ENCODE measurements around the gene EPHA3.

EPHA3 gene

GRCh38 chr3:89113344-89113743 is 5.9 kb downstream of the EPHA3 start:
- Histone ChIP-seq H3K4me1 (ENCODE audit: insufficient read depth, low read length, severe bottlenecking) (no peaks in the 10 kb centered on the region), H3K4me2 (ENCODE audit: low read length) (no peak overlapping the region), H4K20me1 (ENCODE audit: insufficient read depth, low read length) (no peaks in the 10 kb centered on the region), H2AFZ (ENCODE audit: low read length) (no peak overlapping the region), H3K9me3 (ENCODE audit: low read length) (no peaks in the 10 kb centered on the region), H3K9ac (ENCODE audit: low read length) (no peak overlapping the region), H3K27ac (ENCODE audit: low read depth, low read length, poor library complexity, severe bottlenecking) (no peak overlapping the region), H3K4me3 (ENCODE audit: low read depth, low read length, poor library complexity, severe bottlenecking) (no peak overlapping the region), H3K27me3 (ENCODE audit: insufficient read depth, low read length) (no peaks in the 10 kb centered on the region), H3F3A (ENCODE audit: insufficient read depth, low read length) (no peaks in the 10 kb centered on the region), H3K36me3 (ENCODE audit: insufficient read depth, low read length) (no peaks in the 10 kb centered on the region), H3K79me2 (ENCODE audit: insufficient read depth, low read length) (no peaks in the 10 kb centered on the region), H3K9me2 (ENCODE audit: low read depth, low read length) (no peaks in the 10 kb centered on the region)
- no peak for TF ChIP-seq CTCF (IDR thresholded peaks at IDR 0.05; ENCODE audit: low read length)
- no peak for TF ChIP-seq EZH2 (IDR thresholded peaks at IDR 0.05; ENCODE audit: borderline replicate concordance, low read length)

DNA sequence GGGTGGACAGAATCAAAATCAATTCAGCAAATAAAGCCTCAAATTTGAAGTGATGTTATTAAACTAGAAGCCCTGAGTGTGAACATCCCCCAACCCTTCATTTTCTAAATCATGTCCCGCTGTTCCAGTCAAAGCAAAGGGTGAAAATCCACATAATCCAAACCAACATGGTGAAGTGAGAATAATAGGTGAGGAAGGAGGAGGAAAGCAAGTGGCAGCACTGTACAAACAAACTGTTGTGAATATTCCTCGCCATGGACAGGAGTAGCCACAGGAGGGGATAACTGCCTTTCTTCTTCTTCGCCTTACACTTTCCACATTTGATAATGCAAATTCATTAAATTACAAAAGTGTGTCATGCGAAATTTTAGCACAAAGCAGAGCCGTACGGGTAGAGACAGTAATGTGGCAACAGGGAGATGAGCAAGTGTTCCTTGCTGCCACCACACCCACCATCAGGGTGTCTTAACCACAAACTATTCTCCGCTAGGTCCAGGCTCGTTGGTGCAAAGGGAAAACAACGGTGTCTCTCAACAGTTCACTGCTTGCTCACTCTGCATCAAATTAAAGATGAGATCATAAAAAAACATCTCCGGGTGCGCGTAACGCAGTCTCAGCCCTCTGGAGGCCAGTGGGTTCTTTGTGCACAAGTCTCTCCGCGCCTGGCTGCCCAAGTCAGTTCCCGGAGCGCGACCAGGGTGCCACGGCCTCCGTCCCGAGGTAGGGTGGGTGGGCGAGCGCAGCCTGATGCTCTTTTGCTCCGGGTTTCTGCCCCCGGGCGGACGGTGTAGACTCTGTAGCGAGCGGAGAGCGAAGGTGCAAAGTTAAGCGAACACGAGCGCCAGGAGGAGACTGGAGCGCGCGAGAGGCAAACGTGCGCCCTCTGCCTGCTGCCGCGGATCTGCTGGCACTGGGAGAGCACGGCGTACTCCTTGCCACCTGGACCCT is 6.7 kb downstream of the EPHA3 start:
- Histone ChIP-seq H3K9me2 (ENCODE audit: low read depth, low read length) (no peaks in the 10 kb centered on the region), H3K4me3 (ENCODE audit: low read depth, low read length, poor library complexity, severe bottlenecking) (no peak overlapping the region), H3K9ac (ENCODE audit: low read length) (no peak overlapping the region), H2AFZ (ENCODE audit: low read length) (no peak overlapping the region), H3F3A (ENCODE audit: insufficient read depth, low read length) (no peaks in the 10 kb centered on the region), H3K27ac (ENCODE audit: low read depth, low read length, poor library complexity, severe bottlenecking) (no peak overlapping the region), H3K79me2 (ENCODE audit: insufficient read depth, low read length) (no peaks in the 10 kb centered on the region), H3K27me3 (ENCODE audit: insufficient read depth, low read length) (no peaks in the 10 kb centered on the region), H3K36me3 (ENCODE audit: insufficient read depth, low read length) (no peaks in the 10 kb centered on the region), H3K4me2 (ENCODE audit: low read length) (no peak overlapping the region), H3K4me1 (ENCODE audit: insufficient read depth, low read length, severe bottlenecking) (no peaks in the 10 kb centered on the region), H3K9me3 (ENCODE audit: low read length) (no peaks in the 10 kb centered on the region), H4K20me1 (ENCODE audit: insufficient read depth, low read length) (no peaks in the 10 kb centered on the region)
- no peak for TF ChIP-seq EZH2 (IDR thresholded peaks at IDR 0.05; ENCODE audit: borderline replicate concordance, low read length)
- no peak for TF ChIP-seq CTCF (IDR thresholded peaks at IDR 0.05; ENCODE audit: low read length)

- no peaks in the 10 kb centered on the region for H3K27me3 ChIP-seq (ENCODE audit: insufficient read depth, low read length)
- H3K9me3 ChIP-seq (ENCODE audit: low read length): no peaks in the 10 kb centered on the region
- no peaks in the 10 kb centered on the region for H3K36me3 ChIP-seq (ENCODE audit: insufficient read depth, low read length)
- no peak overlapping the region for H3K27ac ChIP-seq (ENCODE audit: low read depth, low read length, poor library complexity, severe bottlenecking)
- H4K20me1 ChIP-seq (ENCODE audit: insufficient read depth, low read length): no peaks in the 10 kb centered on the region
- H3K79me2 ChIP-seq (ENCODE audit: insufficient read depth, low read length): no peaks in the 10 kb centered on the region
- H3K9me2 ChIP-seq (ENCODE audit: low read depth, low read length): no peaks in the 10 kb centered on the region
- H3K9ac ChIP-seq (ENCODE audit: low read length): no peak overlapping the region
- H3F3A ChIP-seq (ENCODE audit: insufficient read depth, low read length): no peaks in the 10 kb centered on the region
- TF ChIP-seq CTCF (IDR thresholded peaks at IDR 0.05; ENCODE audit: low read length) (no peak), EZH2 (IDR thresholded peaks at IDR 0.05; ENCODE audit: borderline replicate concordance, low read length) (no peak)
- no peak overlapping the region for H2AFZ ChIP-seq (ENCODE audit: low read length)
- H3K4me2 ChIP-seq (ENCODE audit: low read length): no peak overlapping the region
- H3K4me1 ChIP-seq (ENCODE audit: insufficient read depth, low read length, severe bottlenecking): peaks cover 2% of the 10 kb centered on the region
- no peak overlapping the region for H3K4me3 ChIP-seq (ENCODE audit: low read depth, low read length, poor library complexity, severe bottlenecking)
Observed at GRCh38 chr3:89114841-89115223, 7.4 kb downstream of the EPHA3 start.

Data from OCI-LY1 (cell line).